Thoracic aorta endothelial cell (primary cell): ENCODE measurements around the gene P2RX5. TPM values are rescaled to one million over a fixed set of nuclear protein-coding genes. Genes with fewer than 3 reads are reported as not detected.

Experiments
- total RNA-seq: library from RNA; depleted of rRNA; stranded (reverse); fragments of >200 nt; gene quantifications from 2 replicates; pipeline ENCODE4 v1.2.3, GENCODE V29; 2012

Gene P2RX5
- 0.27 and 1.7 TPM in 2 replicates for total RNA-seq

GRCh38 chr17:3695723-3696411, at the start of gene P2RX5:
Gene P2RX5 (minus strand): TSS chr17:3696155. CDS start chr17:3696005, 150 bp downstream.

GRCh38 chr17:3723556-3724377, 27.8 kb upstream of the P2RX5 start, which contains the start of gene HASPIN:
Gene HASPIN (plus strand): TSS chr17:3723903. CDS start chr17:3723936, 33 bp downstream.

GRCh38 chr17:3668279-3669084, 27.5 kb downstream of the P2RX5 start, which contains the start of the genes EMC6 and TAX1BP3:
Gene EMC6 (plus strand): TSS chr17:3668812. CDS start chr17:3669147, 335 bp downstream.
Gene TAX1BP3 (minus strand): TSS chr17:3668578. CDS start chr17:3668526, 52 bp downstream.

GRCh38 chr17:3636154-3636907, 59.6 kb downstream of the P2RX5 start, which contains the start of the genes CTNS and SHPK:
Gene CTNS (plus strand): TSS chr17:3636760. CDS start chr17:3640207, 3,447 bp downstream.
Gene SHPK (minus strand): TSS chr17:3636250. CDS start chr17:3636219, 31 bp downstream.

Other genes with a start within 250 kb of the P2RX5 start
- gene SPATA22, start 224.3 kb downstream of the P2RX5 start, total RNA-seq: 0.40 and 0.65 TPM in 2 replicates
- under 0.01 TPM in 1 of 2 replicates, not detected in the other for gene ASPA, start 220.2 kb downstream of the P2RX5 start, total RNA-seq
- under 0.01 TPM in 1 of 2 replicates, not detected in the other for gene TRPV3, start 138.3 kb downstream of the P2RX5 start, total RNA-seq
- gene TRPV1, start 86.7 kb downstream of the P2RX5 start, total RNA-seq: 0.80 and 1.4 TPM in 2 replicates
- 12.2 and 19.2 TPM in 2 replicates for gene SHPK, start 59.9 kb downstream of the P2RX5 start, total RNA-seq
- 21.0 and 25.1 TPM in 2 replicates for gene CTNS, start 59.4 kb downstream of the P2RX5 start, total RNA-seq
- gene TAX1BP3, start 27.6 kb downstream of the P2RX5 start, total RNA-seq: 159 and 179 TPM in 2 replicates
- gene EMC6, start 27.3 kb downstream of the P2RX5 start, total RNA-seq: 16.9 and 26.9 TPM in 2 replicates
- 11.8 and 22.0 TPM in 2 replicates for gene HASPIN, start 27.7 kb upstream of the P2RX5 start, total RNA-seq
- 19.1 and 22.2 TPM in 2 replicates for gene ITGAE, start 105.0 kb upstream of the P2RX5 start, total RNA-seq
- gene NCBP3, start 150.1 kb upstream of the P2RX5 start, total RNA-seq: 40.7 and 48.7 TPM in 2 replicates
- gene CAMKK1, start 196.9 kb upstream of the P2RX5 start, total RNA-seq: 3.2 and 4.9 TPM in 2 replicates
- gene P2RX1, start 220.3 kb upstream of the P2RX5 start, total RNA-seq: not detected in 2 replicates